Peyer's patch (tissue), 4 donors: ENCODE measurements around the gene PCDHGB3.

Experiments
- POLR2A ChIP-seq, 2 donors: fragments of 450-650 bp; IDR thresholded peaks; one replicate each; pipeline ENCODE4 v1.5.1; 2017; ENCODE audit warnings: antibody characterized with exemption in 2 of 2, mild to moderate bottlenecking in 2 of 2, moderate library complexity in 2 of 2
- TF ChIP-seq, protein P1 (sequence below), 6 experiments: fragments of 450-650 bp in 4 of 6; fragments of 200-600 bp in 2 of 6; sonication (generic) in 1 of 6; IDR thresholded peaks; one replicate each; pipeline ENCODE4 v1.5.1; 2017 to 2019; ENCODE audit warnings: antibody characterized with exemption in 6 of 6, mild to moderate bottlenecking in 3 of 6, moderate library complexity in 1 of 6

DNA sequence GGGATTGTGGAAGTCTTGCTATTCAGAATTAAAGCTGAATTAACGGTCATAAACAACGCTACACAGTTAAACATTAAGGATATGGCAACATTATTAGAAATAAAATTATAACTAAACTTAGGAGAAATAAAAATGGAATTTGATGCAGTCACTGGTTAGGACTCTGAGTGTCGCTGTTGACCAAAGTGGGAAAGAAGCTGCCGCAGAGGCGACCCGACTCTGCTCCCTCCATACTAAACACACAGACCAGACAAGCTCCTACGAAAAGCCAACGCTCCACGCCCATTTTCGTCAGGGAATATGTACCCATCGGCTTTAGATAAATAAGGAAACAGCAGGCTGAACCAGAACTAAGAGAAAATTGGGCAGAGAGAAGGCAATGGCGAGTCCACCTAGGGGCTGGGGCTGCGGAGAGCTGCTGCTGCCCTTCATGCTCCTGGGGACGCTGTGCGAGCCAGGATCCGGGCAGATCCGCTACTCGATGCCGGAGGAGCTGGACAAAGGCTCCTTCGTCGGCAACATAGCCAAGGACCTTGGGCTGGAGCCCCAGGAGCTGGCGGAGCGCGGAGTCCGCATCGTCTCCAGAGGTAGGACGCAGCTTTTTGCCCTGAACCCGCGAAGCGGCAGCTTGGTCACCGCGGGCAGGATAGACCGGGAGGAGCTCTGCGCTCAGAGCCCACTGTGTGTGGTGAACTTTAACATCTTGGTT is 5.9 kb upstream of the PCDHGB3 start, which contains the start of gene PCDHGA5:
- no peak for TF ChIP-seq POLR2A (IDR thresholded peaks at IDR 0.05)
- TF ChIP-seq, protein P1, sequence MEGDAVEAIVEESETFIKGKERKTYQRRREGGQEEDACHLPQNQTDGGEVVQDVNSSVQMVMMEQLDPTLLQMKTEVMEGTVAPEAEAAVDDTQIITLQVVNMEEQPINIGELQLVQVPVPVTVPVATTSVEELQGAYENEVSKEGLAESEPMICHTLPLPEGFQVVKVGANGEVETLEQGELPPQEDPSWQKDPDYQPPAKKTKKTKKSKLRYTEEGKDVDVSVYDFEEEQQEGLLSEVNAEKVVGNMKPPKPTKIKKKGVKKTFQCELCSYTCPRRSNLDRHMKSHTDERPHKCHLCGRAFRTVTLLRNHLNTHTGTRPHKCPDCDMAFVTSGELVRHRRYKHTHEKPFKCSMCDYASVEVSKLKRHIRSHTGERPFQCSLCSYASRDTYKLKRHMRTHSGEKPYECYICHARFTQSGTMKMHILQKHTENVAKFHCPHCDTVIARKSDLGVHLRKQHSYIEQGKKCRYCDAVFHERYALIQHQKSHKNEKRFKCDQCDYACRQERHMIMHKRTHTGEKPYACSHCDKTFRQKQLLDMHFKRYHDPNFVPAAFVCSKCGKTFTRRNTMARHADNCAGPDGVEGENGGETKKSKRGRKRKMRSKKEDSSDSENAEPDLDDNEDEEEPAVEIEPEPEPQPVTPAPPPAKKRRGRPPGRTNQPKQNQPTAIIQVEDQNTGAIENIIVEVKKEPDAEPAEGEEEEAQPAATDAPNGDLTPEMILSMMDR (IDR thresholded peaks at IDR 0.05), result no peak
